ENCODE results near the gene RBBP5.

DNA sequence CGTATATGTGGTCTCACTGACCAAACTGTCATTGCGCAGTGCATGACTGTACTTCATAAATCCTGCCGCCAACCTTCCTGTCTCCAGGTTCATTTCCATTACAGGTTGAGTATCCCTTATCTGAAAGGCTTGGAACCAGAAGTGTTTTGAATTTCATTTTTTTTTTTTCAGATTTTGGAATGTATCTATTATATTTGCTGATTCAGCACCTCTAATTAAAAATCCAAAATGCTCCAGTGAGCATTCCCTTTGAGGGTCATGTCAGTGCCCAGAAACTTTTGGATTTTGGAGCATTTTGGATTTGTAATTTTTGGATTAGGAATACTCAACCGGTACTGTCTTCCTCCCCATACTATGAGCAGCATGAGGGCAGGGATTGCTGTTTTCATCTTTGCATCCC is 30.7 kb upstream of the RBBP5 start:
- TF ChIP-seq, protein P1, sequence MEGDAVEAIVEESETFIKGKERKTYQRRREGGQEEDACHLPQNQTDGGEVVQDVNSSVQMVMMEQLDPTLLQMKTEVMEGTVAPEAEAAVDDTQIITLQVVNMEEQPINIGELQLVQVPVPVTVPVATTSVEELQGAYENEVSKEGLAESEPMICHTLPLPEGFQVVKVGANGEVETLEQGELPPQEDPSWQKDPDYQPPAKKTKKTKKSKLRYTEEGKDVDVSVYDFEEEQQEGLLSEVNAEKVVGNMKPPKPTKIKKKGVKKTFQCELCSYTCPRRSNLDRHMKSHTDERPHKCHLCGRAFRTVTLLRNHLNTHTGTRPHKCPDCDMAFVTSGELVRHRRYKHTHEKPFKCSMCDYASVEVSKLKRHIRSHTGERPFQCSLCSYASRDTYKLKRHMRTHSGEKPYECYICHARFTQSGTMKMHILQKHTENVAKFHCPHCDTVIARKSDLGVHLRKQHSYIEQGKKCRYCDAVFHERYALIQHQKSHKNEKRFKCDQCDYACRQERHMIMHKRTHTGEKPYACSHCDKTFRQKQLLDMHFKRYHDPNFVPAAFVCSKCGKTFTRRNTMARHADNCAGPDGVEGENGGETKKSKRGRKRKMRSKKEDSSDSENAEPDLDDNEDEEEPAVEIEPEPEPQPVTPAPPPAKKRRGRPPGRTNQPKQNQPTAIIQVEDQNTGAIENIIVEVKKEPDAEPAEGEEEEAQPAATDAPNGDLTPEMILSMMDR (IDR thresholded peaks at IDR 0.05 in 8 of 11, conservative IDR thresholded peaks at IDR 0.05 in 3 of 11) = no peak
- TF ChIP-seq POLR2A (IDR thresholded peaks at IDR 0.05) = no peak
- no peak for TF ChIP-seq POLR2AphosphoS5 (IDR thresholded peaks at IDR 0.05)

Measured in spleen (tissue), 7 donors.